Activated naive CD4-positive, alpha-beta T cell treated with anti-CD3 and anti-CD28 coated beads, Interleukin-2, amount 50 U/mL, for 24 hours (primary cell): ENCODE data around the gene SWI5.
A peak's percentile ranks its signal among the peaks of the same experiment; 100 is the strongest.

Source experiments
- H3K27ac Mint-ChIP-seq: one replicate; pipeline ENCODE4 v1.8.0; 2021; ENCODE audit warnings: mild to moderate bottlenecking, mixed read lengths
- H3K27me3 Mint-ChIP-seq: one replicate; pipeline ENCODE4 v1.8.0; 2021; ENCODE audit warnings: mixed read lengths
- H3K36me3 Mint-ChIP-seq: one replicate; pipeline ENCODE4 v1.8.0; 2021; ENCODE audit warnings: mixed read lengths
- H3K4me1 Mint-ChIP-seq: one replicate; pipeline ENCODE4 v1.8.0; 2021; ENCODE audit warnings: mixed read lengths
- H3K4me3 Mint-ChIP-seq: one replicate; pipeline ENCODE4 v1.8.0; 2021; ENCODE audit warnings: mild to moderate bottlenecking, mixed read lengths
- H3K9me3 Mint-ChIP-seq: one replicate; pipeline ENCODE4 v1.8.0; 2021; ENCODE audit warnings: mixed read lengths

Gene SWI5

GRCh38 chr9:128247226-128247803 is 28.8 kb upstream of the SWI5 start:
- Mint-ChIP-seq H3K4me1 (peaks cover 21% of the 10 kb centered on the region), H3K4me3 (no peak overlapping the region), H3K27ac (no peak overlapping the region), H3K27me3 (peaks cover 10% of the 10 kb centered on the region), H3K9me3 (no peaks in the 10 kb centered on the region), H3K36me3 (no peaks in the 10 kb centered on the region)

DNA sequence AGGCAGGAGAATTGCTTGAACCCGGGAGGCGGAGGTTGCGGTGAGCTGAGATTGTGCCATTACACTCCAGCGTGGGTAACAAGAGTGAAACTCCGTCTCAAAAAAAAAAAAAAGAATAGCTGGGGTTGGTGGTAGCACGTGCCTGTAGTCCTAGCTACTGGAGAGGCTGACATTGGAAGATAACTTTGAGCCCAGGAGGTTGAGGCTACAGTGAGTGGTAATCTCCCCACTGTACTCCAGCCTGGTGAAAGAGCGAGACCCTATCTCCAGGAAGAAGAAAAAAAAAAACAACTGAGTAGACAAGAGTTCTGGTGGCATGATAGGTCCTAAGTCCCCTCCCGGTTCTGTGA is 26.5 kb upstream of the SWI5 start:
- Mint-ChIP-seq H3K4me3 (peak overlapping the region; percentile 83), H3K4me1 (peaks cover 17% of the 10 kb centered on the region), H3K36me3 (no peaks in the 10 kb centered on the region), H3K27me3 (peaks cover 5% of the 10 kb centered on the region), H3K9me3 (no peaks in the 10 kb centered on the region), H3K27ac (no peak overlapping the region)

- peak overlapping the region; percentile 83 for H3K4me3 Mint-ChIP-seq
- H3K9me3 Mint-ChIP-seq: no peaks in the 10 kb centered on the region
- H3K36me3 Mint-ChIP-seq: no peaks in the 10 kb centered on the region
- peaks cover 5% of the 10 kb centered on the region for H3K27me3 Mint-ChIP-seq
- peaks cover 17% of the 10 kb centered on the region for H3K4me1 Mint-ChIP-seq
- peak overlapping the region; percentile 17 for H3K27ac Mint-ChIP-seq
Observed at GRCh38 chr9:128249908-128250838, 25.9 kb upstream of the SWI5 start.

- H3K27ac Mint-ChIP-seq: no peak overlapping the region
- H3K9me3 Mint-ChIP-seq: no peaks in the 10 kb centered on the region
- H3K4me3 Mint-ChIP-seq: peak overlapping the region; percentile 85
- H3K36me3 Mint-ChIP-seq: no peaks in the 10 kb centered on the region
- H3K27me3 Mint-ChIP-seq: no peaks in the 10 kb centered on the region
- peaks cover 12% of the 10 kb centered on the region for H3K4me1 Mint-ChIP-seq
Observed at GRCh38 chr9:128250839-128251731, 25.0 kb upstream of the SWI5 start.

DNA sequence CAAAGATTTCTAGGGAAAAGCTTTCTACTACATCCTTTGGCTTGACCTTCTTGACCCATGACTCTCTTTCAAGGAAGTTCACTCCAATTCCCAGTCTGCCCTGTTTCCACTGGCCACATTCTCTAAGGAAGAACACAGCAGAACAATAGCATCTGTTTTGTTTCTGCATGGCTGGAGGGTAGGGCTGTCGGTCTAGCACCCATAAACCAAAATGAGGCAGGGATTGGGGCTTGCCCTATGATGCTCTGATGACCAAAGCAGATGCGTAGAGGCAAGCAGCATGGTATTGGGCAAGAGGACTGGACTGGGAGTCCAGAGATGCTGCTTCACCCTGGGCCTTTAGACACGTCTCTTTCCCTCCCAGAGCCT is 24.4 kb upstream of the SWI5 start:
- H3K4me1 Mint-ChIP-seq: peaks cover 12% of the 10 kb centered on the region
- no peaks in the 10 kb centered on the region for H3K27me3 Mint-ChIP-seq
- H3K27ac Mint-ChIP-seq: no peak overlapping the region
- peak overlapping the region; percentile 78 for H3K4me3 Mint-ChIP-seq
- no peaks in the 10 kb centered on the region for H3K9me3 Mint-ChIP-seq
- no peaks in the 10 kb centered on the region for H3K36me3 Mint-ChIP-seq

- no peaks in the 10 kb centered on the region for H3K9me3 Mint-ChIP-seq
- H3K27ac Mint-ChIP-seq: no peak overlapping the region
- peaks cover 1% of the 10 kb centered on the region for H3K36me3 Mint-ChIP-seq
Observed at GRCh38 chr9:128252317-128253139, 23.5 kb upstream of the SWI5 start.

GRCh38 chr9:128253140-128253990 is 22.7 kb upstream of the SWI5 start:
- Mint-ChIP-seq H3K27me3 (no peaks in the 10 kb centered on the region), H3K27ac (no peak overlapping the region), H3K36me3 (peaks cover 4% of the 10 kb centered on the region), H3K4me3 (no peak overlapping the region), H3K4me1 (peaks cover 12% of the 10 kb centered on the region), H3K9me3 (no peaks in the 10 kb centered on the region)

More at GRCh38 chr9:128252317-128253139, 23.5 kb upstream of the SWI5 start:
- no peaks in the 10 kb centered on the region for H3K27me3 Mint-ChIP-seq
- H3K4me3 Mint-ChIP-seq: no peak overlapping the region
- H3K4me1 Mint-ChIP-seq: peaks cover 12% of the 10 kb centered on the region

DNA sequence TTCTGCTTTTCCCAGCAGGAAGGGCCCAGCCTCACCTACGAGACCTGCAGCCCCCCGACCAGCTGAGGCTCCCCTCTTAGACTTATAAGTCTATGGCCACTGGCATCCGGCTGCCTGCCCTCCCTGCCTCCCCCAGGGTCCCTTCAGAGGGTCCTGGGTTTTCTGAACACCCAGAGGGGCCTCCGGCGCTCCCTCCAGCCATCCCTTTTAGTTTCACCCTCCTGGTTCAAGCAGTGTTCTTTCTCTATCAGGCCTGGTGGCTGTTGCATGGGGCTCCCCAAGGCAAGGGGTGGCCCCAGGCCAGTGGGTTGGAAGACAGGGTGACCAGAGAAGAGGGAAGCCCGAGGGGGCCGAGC is 22.1 kb upstream of the SWI5 start:
- H3K36me3 Mint-ChIP-seq: peaks cover 4% of the 10 kb centered on the region
- peaks cover 12% of the 10 kb centered on the region for H3K4me1 Mint-ChIP-seq
- H3K27ac Mint-ChIP-seq: no peak overlapping the region
- no peaks in the 10 kb centered on the region for H3K9me3 Mint-ChIP-seq
- H3K27me3 Mint-ChIP-seq: no peaks in the 10 kb centered on the region
- no peak overlapping the region for H3K4me3 Mint-ChIP-seq

- peaks cover 4% of the 10 kb centered on the region for H3K36me3 Mint-ChIP-seq
- no peak overlapping the region for H3K27ac Mint-ChIP-seq
- no peaks in the 10 kb centered on the region for H3K9me3 Mint-ChIP-seq
- no peaks in the 10 kb centered on the region for H3K27me3 Mint-ChIP-seq
- peaks cover 12% of the 10 kb centered on the region for H3K4me1 Mint-ChIP-seq
- no peak overlapping the region for H3K4me3 Mint-ChIP-seq
Observed at GRCh38 chr9:128254362-128254761, 21.7 kb upstream of the SWI5 start.

- Mint-ChIP-seq H3K4me1 (peaks cover 9% of the 10 kb centered on the region), H3K4me3 (no peak overlapping the region), H3K36me3 (peaks cover 5% of the 10 kb centered on the region)
Observed at GRCh38 chr9:128254855-128255759, 21.0 kb upstream of the SWI5 start.

GRCh38 chr9:128257086-128257825 is 18.8 kb upstream of the SWI5 start:
- Mint-ChIP-seq H3K36me3 (peaks cover 11% of the 10 kb centered on the region), H3K27me3 (no peaks in the 10 kb centered on the region), H3K27ac (peak overlapping the region; percentile 55), H3K4me1 (no peaks in the 10 kb centered on the region), H3K9me3 (no peaks in the 10 kb centered on the region), H3K4me3 (no peak overlapping the region)

More at GRCh38 chr9:128254855-128255759, 21.0 kb upstream of the SWI5 start:
- H3K9me3 Mint-ChIP-seq: no peaks in the 10 kb centered on the region
- no peaks in the 10 kb centered on the region for H3K27me3 Mint-ChIP-seq
- no peak overlapping the region for H3K27ac Mint-ChIP-seq

DNA sequence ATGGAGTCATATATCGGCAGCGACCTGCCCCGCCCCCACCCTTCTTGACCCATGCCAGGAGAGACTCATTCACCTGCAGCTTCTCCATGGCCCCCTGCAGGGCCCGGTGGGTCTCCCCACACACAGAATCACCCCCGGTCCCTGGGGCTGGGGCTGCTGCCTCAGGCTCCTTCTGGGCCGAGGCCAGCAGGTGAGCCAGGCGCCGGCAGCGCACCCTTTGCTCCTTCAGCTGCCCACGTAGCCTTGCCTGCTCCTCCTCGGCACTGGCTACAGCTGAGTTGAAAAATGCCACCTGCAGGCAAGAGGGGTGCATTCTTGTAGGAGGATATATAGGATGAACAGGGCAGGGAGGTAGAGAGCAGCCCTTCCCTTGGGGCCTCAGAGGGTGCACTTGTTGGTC is 18.2 kb upstream of the SWI5 start:
- no peak overlapping the region for H3K27ac Mint-ChIP-seq
- no peak overlapping the region for H3K4me3 Mint-ChIP-seq
- no peaks in the 10 kb centered on the region for H3K9me3 Mint-ChIP-seq
- H3K27me3 Mint-ChIP-seq: no peaks in the 10 kb centered on the region
- H3K36me3 Mint-ChIP-seq: peaks cover 14% of the 10 kb centered on the region
- no peaks in the 10 kb centered on the region for H3K4me1 Mint-ChIP-seq

GRCh38 chr9:128258326-128258725 is 17.8 kb upstream of the SWI5 start:
- Mint-ChIP-seq H3K27ac (no peak overlapping the region), H3K36me3 (peaks cover 14% of the 10 kb centered on the region), H3K27me3 (no peaks in the 10 kb centered on the region)

More at GRCh38 chr9:128258326-128258725, 17.8 kb upstream of the SWI5 start:
- Mint-ChIP-seq H3K9me3 (no peaks in the 10 kb centered on the region), H3K4me1 (no peaks in the 10 kb centered on the region), H3K4me3 (no peak overlapping the region)
